GM23248 (cell line): ENCODE results near the gene TEX101. TPM values are rescaled to one million over a fixed set of nuclear protein-coding genes. Genes with fewer than 3 reads are reported as not detected.

ENCODE experiments used
- DNase-seq: peaks from one replicate; pipeline ENCODE4 v3.0.0-alpha.2; 2015
- H2AFZ ChIP-seq: fragments of 200-600 bp; sonication (generic); 2 replicates; pipeline ENCODE4 v1.6.1; 2016; ENCODE audit warnings: antibody characterized with exemption
- H3F3A ChIP-seq: fragments of 200-600 bp; sonication (generic); 2 replicates; pipeline ENCODE4 v1.6.1; 2016; ENCODE audit warnings: mild to moderate bottlenecking, antibody characterized with exemption, mixed run types; ENCODE audit not compliant: insufficient read depth
- H3K27ac ChIP-seq: fragments of 200-600 bp; sonication (generic); 2 replicates; pipeline ENCODE4 v1.5.1; 2016; ENCODE audit warnings: mild to moderate bottlenecking
- H3K27me3 ChIP-seq: fragments of 200-600 bp; sonication (generic); replicated peaks from 2 replicates; pipeline ENCODE4 v1.6.1; 2016; ENCODE audit warnings: mild to moderate bottlenecking; ENCODE audit not compliant: insufficient read depth
- H3K36me3 ChIP-seq: fragments of 200-600 bp; sonication (generic); 2 replicates; pipeline ENCODE4 v1.6.1; 2016; ENCODE audit warnings: low read depth, mild to moderate bottlenecking
- H3K4me1 ChIP-seq: fragments of 200-600 bp; sonication (generic); 2 replicates; pipeline ENCODE4 v1.6.1; 2016; ENCODE audit warnings: mild to moderate bottlenecking; ENCODE audit not compliant: insufficient read depth
- H3K4me2 ChIP-seq: fragments of 200-600 bp; sonication (generic); one replicate; pipeline ENCODE4 v1.6.1; 2016; ENCODE audit warnings: mild to moderate bottlenecking; ENCODE audit not compliant: unreplicated experiment
- H3K4me3 ChIP-seq: fragments of 200-600 bp; sonication (generic); 2 replicates; pipeline ENCODE4 v1.5.1; 2016; ENCODE audit warnings: mild to moderate bottlenecking
- H3K79me2 ChIP-seq: fragments of 200-600 bp; sonication (generic); 2 replicates; pipeline ENCODE4 v1.6.1; 2016; ENCODE audit warnings: mild to moderate bottlenecking; ENCODE audit not compliant: insufficient read depth
- H3K9ac ChIP-seq: fragments of 200-600 bp; sonication (generic); 2 replicates; pipeline ENCODE4 v1.6.1; 2016; ENCODE audit warnings: mild to moderate bottlenecking
- H3K9me2 ChIP-seq: fragments of 200-600 bp; sonication (generic); 2 replicates; pipeline ENCODE4 v1.6.1; 2016; ENCODE audit warnings: mixed run types, mild to moderate bottlenecking, moderate library complexity; ENCODE audit not compliant: insufficient read depth
- H3K9me3 ChIP-seq: fragments of 200-600 bp; sonication (generic); one replicate; pipeline ENCODE4 v1.6.1; 2017; ENCODE audit warnings: low read depth
- H4K20me1 ChIP-seq: fragments of 200-600 bp; sonication (generic); 2 replicates; pipeline ENCODE4 v1.6.0; 2016; ENCODE audit not compliant: insufficient read depth
- EZH2 ChIP-seq: fragments of 200-600 bp; sonication (generic); IDR thresholded peaks from 2 replicates; pipeline ENCODE4 v1.6.1; 2018; ENCODE audit warnings: antibody characterized with exemption, mild to moderate bottlenecking; ENCODE audit not compliant: insufficient read depth, poor library complexity, severe bottlenecking
- EZH2phosphoT487 ChIP-seq: fragments of 200-600 bp; sonication (generic); IDR thresholded peaks from 2 replicates; pipeline ENCODE4 v1.6.1; 2018; ENCODE audit warnings: antibody characterized with exemption, moderate library complexity, mild to moderate bottlenecking, low read depth; ENCODE audit not compliant: insufficient read depth
- WGBS, 2 experiments: methylation state at CpG; one replicate each; pipeline ENCODE4 v1.1.6; 2015 to 2017; ENCODE audit warnings: low lambda C conversion rate in 2 of 2, low coverage in 1 of 2; ENCODE audit errors: missing lambda C conversion rate in 2 of 2; 5-methylcytosine and 5-hydroxymethylcytosine counted together
- in situ Hi-C: fragments of 300-500 bp; cut with MboI; formaldehyde crosslinking; loops from 2 replicates; pipeline ENCODE4 v1.15.0; 2020
- polyA plus RNA-seq: library from polyadenylated mRNA; unstranded; fragments of >200 nt; fragmentation: Nextera tagmentation; extraction: Ambion mirVana; gene quantifications from 2 replicates; pipeline ENCODE4 v1.2.1, GENCODE V29; 2016
- total RNA-seq: library from RNA; depleted of rRNA; stranded (reverse); fragments of >200 nt; shearing (Covaris generic); gene quantifications from 2 replicates; pipeline ENCODE4 v1.2.3, GENCODE V29; 2014

TEX101 gene
- total and polyA plus RNA-seq, 2 experiments from 2014 or later, result not detected

DNA sequence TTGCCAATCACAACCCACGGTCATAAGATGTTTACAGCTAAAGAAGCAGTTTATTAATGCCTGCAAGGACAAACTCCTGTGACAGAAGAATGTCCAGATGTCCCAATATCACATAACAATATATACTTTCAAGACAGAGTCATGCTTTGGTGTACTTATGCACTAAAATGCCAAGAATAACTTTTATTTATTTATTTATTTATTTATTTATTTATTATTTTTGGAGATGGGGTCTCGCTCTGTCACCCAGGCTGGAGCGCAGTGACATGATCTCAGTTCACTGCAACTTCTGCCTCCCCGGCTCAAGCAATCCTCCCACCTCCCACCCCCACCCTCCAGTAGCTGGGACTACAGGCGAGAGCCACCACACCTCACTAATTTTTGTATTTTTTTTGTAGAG is 9.1 kb downstream of the TEX101 start:
- no peaks in the 10 kb centered on the region for H4K20me1 ChIP-seq
- no peak for DNase-seq
- in situ Hi-C loops, result no loop called here
- H2AFZ ChIP-seq, result no peak overlapping the region
- H3K9me2 ChIP-seq, result no peaks in the 10 kb centered on the region
- peaks cover 6% of the 10 kb centered on the region; the same call in 1 of the 2 replicates for H3K27me3 ChIP-seq
- H3K9me3 ChIP-seq, result no peaks in the 10 kb centered on the region
- no peaks in the 10 kb centered on the region for H3K36me3 ChIP-seq
- H3K4me3 ChIP-seq, result no peak overlapping the region
- no peaks in the 10 kb centered on the region for H3F3A ChIP-seq
- H3K4me1 ChIP-seq, result no peaks in the 10 kb centered on the region
- no peak overlapping the region for H3K27ac ChIP-seq
- WGBS, 2 experiments, result 71 to 73% methylated on average over 5 of the region's 5 CpGs
- H3K9ac ChIP-seq, result no peak overlapping the region
- H3K79me2 ChIP-seq, result no peaks in the 10 kb centered on the region
- TF ChIP-seq EZH2phosphoT487, result no peak
- TF ChIP-seq EZH2, result no peak
- no peak overlapping the region for H3K4me2 ChIP-seq

DNA sequence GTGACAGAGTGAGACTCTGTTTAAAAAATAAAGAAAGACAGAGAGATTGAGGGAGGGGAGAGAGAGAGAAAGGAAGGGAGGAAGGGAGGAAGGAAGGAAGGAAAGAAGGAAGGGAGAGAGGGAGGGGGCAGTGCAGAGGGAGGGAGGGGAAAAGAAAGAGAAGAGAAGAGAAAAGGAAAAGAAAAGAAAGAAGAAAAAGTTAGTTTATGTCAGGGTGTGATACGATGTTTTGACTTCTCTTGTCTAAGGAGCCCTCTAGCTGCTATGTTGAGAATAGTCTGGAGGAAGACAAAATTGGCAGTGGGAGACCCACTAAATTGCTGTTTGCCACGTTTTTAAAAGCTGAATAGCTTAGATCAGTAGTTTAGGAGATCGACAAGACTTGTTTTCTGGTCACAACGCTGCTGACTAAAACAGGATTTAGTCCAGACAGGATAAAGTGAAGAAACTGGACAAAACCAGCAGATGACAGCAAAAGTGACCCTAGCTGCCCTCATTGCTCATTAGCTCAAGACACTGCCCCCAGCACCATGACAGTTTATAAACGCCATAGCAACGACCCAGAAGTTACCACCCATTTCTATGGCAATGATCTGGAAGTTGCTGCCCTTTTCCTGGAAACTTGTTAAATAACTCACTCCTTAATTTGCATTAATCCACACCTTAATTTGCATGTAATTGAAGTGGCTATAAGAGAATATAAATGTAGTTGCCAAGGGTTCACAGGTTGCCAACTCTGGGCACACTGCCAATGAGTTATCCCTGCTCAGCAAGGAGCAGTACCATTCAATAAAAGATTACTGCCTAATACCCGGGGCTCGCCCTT is 11.1 kb downstream of the TEX101 start:
- H3K4me2 ChIP-seq, result no peak overlapping the region
- H3K4me1 ChIP-seq, result no peaks in the 10 kb centered on the region
- no peaks in the 10 kb centered on the region for H3K9me3 ChIP-seq
- peak overlapping the region; percentile 70 for H2AFZ ChIP-seq
- DNase-seq, result peak; percentile 64
- H3K9me2 ChIP-seq, result no peaks in the 10 kb centered on the region
- no peaks in the 10 kb centered on the region for H4K20me1 ChIP-seq
- no peaks in the 10 kb centered on the region for H3K27me3 ChIP-seq
- no peak overlapping the region for H3K27ac ChIP-seq
- no peaks in the 10 kb centered on the region for H3K79me2 ChIP-seq
- H3F3A ChIP-seq, result no peaks in the 10 kb centered on the region
- no peak overlapping the region for H3K4me3 ChIP-seq
- H3K36me3 ChIP-seq, result no peaks in the 10 kb centered on the region
- H3K9ac ChIP-seq, result 0 out of 2 replicates have a peak overlapping the region, but pooled peaks have one; percentile 1
- 17 to 19% methylated on average over 7 to 8 of the region's 8 CpGs for WGBS, 2 experiments
- in situ Hi-C loops, result no loop called here
- no peak for TF ChIP-seq EZH2
- TF ChIP-seq EZH2phosphoT487, result no peak

DNA sequence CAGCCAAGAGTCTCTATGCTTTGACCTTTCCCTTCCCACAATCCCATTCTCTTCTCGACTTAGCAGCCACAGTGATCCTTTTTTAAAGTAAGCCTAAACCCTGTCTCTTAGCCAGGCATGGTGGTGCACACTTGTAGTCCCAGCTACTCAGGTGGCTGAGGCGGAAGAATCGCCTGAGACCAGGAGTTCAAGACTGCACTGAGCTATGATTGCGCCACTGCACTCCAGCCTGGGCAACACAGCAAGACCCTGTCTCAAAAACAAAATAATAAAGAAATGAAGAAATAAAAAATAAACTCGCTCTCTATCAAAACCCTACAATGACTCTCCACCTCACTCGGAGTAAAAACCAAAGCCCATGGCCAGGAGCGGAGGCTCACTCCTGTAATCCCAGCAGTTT is 14.7 kb downstream of the TEX101 start:
- Histone ChIP-seq H3F3A (no peaks in the 10 kb centered on the region), H3K9me2 (no peaks in the 10 kb centered on the region), H3K4me2 (no peak overlapping the region), H3K4me3 (no peak overlapping the region), H3K9me3 (no peaks in the 10 kb centered on the region), H3K9ac (no peak overlapping the region), H3K4me1 (no peaks in the 10 kb centered on the region), H3K79me2 (no peaks in the 10 kb centered on the region), H3K36me3 (no peaks in the 10 kb centered on the region), H2AFZ (no peak overlapping the region), H3K27me3 (no peaks in the 10 kb centered on the region), H3K27ac (no peak overlapping the region), H4K20me1 (no peaks in the 10 kb centered on the region)
- WGBS, 2 experiments, result 85 to 86% methylated on average over 7 of the region's 7 CpGs
- in situ Hi-C loops, result no loop called here
- no peak for DNase-seq
- TF ChIP-seq EZH2phosphoT487, result no peak
- no peak for TF ChIP-seq EZH2

DNA sequence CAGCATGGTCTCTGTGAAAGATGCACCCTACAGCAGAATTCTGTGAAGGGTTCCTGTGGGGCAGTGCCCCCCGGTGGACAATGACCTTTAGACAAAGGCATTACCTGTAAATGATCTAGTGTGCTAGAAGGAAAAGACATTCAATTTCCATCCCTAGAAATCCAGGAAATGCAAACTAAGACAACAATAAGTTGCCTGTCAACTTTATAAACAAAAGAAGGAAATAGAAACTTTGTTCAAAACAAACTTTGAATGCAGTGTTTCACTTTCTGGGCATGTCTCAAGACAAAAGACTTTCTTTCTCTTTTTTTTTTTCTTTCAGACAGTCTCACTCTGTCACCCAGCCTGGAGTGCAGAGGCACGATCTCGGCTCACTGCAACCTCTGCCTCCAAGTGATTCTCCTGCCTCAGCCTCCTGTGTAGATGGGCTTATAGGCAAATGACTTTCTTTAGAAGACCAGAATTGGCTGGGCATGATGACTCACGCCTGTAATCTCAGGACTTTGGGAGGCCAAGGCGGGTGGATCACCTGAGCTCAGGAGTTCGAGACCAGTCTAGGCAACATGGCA is 15.5 kb downstream of the TEX101 start:
- H3K9ac ChIP-seq, result no peak overlapping the region
- in situ Hi-C loops, result no loop called here
- H3K27ac ChIP-seq, result no peak overlapping the region
- no peak for DNase-seq
- no peak for TF ChIP-seq EZH2
- no peak for TF ChIP-seq EZH2phosphoT487
- H3K4me2 ChIP-seq, result no peak overlapping the region
- no peaks in the 10 kb centered on the region for H3K79me2 ChIP-seq
- H3K9me3 ChIP-seq, result no peaks in the 10 kb centered on the region
- H3K27me3 ChIP-seq, result no peaks in the 10 kb centered on the region
- WGBS, 2 experiments, result 72 to 76% methylated on average over 6 of the region's 6 CpGs
- H3K4me1 ChIP-seq, result no peaks in the 10 kb centered on the region
- H4K20me1 ChIP-seq, result no peaks in the 10 kb centered on the region
- no peaks in the 10 kb centered on the region for H3F3A ChIP-seq
- no peak overlapping the region for H3K4me3 ChIP-seq
- H3K9me2 ChIP-seq, result no peaks in the 10 kb centered on the region
- no peak overlapping the region for H2AFZ ChIP-seq
- no peaks in the 10 kb centered on the region for H3K36me3 ChIP-seq
